PC-9 (cell line): ENCODE data around the gene PRM2.

Experiments used
- CTCF ChIP-seq: fragments of 200-600 bp; sonication (generic); conservative IDR thresholded peaks from 2 replicates; pipeline ENCODE4 v1.6.1; 2017; ENCODE audit warnings: mixed run types, antibody characterized with exemption, mild to moderate bottlenecking, moderate library complexity
- EZH2 ChIP-seq: fragments of 200-600 bp; sonication (generic); IDR thresholded peaks from 2 replicates; pipeline ENCODE4 v1.8.0; 2017; ENCODE audit warnings: antibody characterized with exemption, low read depth

- TF ChIP-seq CTCF = peak; percentile 72
- no peak for TF ChIP-seq EZH2
Measured at GRCh38 chr16:11257131-11257938, 18.9 kb downstream of the PRM2 start.
